D721Med (cell line): Measurements from ENCODE around the gene ERC2.

Experiments
- DNase-seq: peaks from one replicate; pipeline ENCODE4 v3.0.0; 2011; ENCODE audit warnings: low spot score; ENCODE audit not compliant: insufficient read length
- FAIRE-seq: peaks from 2 replicates; lab custom pipeline; 2011; peaks lifted over from hg19 to GRCh38; lab: Jason Lieb, UNC
- TF ChIP-seq, protein P1 (sequence below): IDR thresholded peaks from 2 replicates; pipeline ENCODE4 v1.5.1; 2012; ENCODE audit warnings: mild to moderate bottlenecking, control low read depth; ENCODE audit not compliant: insufficient read depth; ENCODE audit errors: missing control alignments

Gene ERC2

DNA sequence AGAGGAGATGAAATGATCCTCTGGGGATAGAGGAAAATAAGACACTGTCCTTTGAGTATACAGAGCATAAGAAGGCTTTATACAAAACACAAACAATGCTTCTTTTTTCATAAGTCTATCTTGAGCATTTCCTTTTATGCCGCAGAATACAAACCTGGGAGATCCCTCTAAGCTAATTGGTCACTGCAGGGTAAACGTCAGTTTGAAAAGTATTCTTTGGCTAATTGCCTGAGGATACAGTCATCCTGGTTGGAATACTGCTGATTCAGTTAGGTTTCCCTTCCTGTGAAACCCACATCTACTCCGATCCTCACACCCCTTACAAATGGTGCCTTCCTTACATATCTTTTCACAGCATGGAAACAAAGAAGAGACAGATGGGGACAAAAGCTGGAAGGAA lies 991.8 kb downstream of the ERC2 start:
- TF ChIP-seq, protein P1, sequence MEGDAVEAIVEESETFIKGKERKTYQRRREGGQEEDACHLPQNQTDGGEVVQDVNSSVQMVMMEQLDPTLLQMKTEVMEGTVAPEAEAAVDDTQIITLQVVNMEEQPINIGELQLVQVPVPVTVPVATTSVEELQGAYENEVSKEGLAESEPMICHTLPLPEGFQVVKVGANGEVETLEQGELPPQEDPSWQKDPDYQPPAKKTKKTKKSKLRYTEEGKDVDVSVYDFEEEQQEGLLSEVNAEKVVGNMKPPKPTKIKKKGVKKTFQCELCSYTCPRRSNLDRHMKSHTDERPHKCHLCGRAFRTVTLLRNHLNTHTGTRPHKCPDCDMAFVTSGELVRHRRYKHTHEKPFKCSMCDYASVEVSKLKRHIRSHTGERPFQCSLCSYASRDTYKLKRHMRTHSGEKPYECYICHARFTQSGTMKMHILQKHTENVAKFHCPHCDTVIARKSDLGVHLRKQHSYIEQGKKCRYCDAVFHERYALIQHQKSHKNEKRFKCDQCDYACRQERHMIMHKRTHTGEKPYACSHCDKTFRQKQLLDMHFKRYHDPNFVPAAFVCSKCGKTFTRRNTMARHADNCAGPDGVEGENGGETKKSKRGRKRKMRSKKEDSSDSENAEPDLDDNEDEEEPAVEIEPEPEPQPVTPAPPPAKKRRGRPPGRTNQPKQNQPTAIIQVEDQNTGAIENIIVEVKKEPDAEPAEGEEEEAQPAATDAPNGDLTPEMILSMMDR = no peak
- FAIRE-seq = no peak

DNA sequence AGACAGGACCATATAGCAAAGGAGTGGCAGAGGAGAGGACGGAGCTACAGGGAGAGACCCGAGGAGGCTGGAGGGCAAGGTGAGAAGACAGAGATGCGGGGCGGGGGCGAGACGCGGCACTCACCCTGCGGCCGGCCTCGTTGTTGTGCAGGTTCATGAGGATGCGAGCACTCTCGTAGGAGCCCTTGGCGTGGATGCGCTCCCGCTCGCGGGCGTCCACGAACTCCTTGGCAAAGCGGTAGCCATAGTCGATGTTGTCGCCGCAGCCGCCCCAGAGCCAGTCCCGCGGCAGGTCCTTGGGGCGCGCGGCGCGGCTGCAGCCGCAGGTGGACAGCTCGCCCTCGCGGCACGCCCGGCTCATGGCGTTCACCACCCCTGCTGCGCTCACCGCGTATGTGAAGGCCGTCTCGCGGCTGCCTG lies 994.0 kb downstream of the ERC2 start:
- TF ChIP-seq, protein P1 = no peak
- FAIRE-seq = no peak
- no peak for DNase-seq

More for the DNA sequence above, 991.8 kb downstream of the ERC2 start:
- no peak for DNase-seq

DNA sequence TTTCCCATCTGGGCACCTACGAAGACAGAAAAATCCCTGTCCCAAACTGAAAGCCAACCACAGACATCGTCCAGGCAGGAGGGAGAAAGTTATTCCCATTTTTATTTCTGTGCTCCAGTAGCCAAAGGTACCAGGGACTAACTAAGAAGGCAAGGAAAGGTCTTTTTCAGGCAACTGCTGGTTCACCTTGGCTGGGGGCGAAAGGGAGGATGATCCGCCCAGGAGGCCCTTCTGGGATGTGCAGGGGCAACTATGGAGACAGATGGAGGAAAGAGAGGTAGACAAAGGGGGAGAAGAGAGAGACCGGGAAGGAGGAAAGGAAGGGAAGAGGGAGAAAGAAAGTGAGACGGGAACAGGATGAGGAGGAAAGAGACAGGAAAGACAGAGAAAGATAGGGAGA lies 994.5 kb downstream of the ERC2 start:
- TF ChIP-seq, protein P1 = no peak
- no peak for DNase-seq
- FAIRE-seq = no peak

DNA sequence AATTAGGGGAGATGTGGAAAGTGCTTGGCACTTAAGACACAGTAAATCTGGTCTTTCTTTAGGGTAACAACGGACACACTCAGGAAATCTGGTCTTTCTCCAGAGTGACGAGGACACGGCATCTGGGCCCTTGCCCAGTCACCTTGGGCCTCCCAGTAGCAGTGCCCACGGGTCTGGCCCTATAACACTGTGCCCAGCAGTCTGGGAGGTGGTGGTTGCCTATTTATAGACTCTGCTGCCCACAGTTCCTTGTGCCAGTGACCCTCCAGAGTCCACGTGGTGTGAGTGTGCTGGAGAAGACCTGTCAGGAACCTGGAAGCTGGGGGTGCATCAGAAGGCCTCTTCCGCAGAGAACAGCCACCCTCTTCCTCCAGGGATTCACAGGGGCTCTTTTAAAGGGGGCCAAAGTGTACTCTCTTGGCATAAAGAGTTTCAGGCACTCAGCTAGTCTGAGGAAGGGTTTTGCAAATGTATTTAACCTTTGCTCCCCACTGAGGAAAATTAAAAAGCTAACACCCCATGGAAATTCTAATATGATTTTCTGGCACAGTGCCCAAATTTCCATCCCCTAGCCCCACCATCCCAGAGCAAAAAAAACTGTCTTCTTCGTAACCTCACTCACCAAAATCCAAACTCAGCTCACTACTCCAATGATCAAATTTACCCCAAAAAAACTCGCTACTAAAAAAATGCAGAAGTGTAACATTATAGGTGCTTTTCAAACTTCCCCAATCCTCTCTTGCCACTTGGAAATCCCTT lies 996.6 kb downstream of the ERC2 start:
- FAIRE-seq = no peak
- no peak for DNase-seq
- TF ChIP-seq, protein P1 = no peak

DNA sequence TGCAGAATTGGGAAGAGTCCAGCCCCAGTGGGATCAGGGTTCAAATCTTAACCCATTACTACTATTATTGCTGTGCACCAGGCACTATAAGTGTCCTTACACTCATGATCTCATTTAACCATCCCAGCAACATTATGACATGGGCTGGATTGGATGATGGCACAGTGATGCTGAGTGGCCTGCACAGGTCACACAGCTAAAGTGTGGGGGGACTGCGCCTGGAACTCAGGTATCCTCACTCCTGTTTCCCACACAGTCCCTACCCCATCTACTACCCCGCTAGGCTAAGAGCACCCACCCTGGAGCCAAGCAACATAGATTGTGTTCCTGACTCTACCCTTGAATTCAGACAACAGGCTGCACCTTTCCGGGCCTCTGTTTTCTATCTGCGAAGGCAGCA lies 997.2 kb downstream of the ERC2 start:
- DNase-seq = no peak
- TF ChIP-seq, protein P1 = no peak
- no peak for FAIRE-seq

DNA sequence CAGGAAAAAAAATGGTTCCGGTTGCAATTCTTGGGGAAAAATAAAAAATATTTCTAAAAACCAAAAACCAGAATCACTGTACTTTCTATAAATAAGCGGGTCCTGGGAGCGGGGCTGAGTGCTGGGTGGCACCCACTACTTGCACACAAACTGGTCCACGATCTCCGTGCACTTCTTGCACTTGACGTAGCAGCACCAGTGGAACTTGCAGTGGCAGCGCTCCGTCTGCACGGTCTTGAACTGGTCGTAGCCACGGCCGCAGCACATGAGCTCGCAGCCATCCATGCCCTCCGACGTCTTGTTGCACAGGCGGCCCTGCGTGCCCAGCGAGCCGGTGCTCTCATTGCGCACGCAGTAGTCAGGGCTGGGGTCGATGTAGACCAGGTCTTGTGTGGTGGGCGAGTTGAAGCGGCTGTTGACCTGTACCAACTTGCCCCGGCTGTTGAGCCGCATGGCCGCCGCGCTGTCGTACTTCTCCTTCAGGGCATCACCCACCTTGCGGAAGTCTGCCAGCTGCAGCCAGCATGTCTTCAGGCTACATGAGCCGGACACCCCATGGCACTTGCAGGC lies 998.2 kb downstream of the ERC2 start:
- FAIRE-seq = no peak
- no peak for DNase-seq
- TF ChIP-seq, protein P1 = no peak

DNA sequence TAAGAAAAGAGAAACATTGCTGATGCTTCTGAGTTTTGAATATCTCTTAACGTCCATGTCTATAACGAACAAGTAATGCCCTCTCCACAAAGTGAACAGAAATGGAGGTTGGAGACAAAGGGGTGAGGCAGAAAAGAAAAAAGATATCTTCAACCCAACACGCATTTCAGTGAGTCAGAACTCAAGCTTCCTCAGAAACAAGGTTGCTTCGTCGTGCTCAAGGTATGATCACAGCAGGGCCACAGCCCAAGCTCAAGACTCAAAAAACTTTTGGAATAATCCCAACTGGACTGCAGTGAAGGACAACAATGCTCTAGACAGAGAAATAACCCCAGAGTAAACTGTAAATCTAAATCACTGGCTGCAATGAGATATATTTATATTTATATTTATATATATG lies 1000.0 kb downstream of the ERC2 start:
- DNase-seq = no peak
- FAIRE-seq = no peak

More for the DNA sequence above, 1000.0 kb downstream of the ERC2 start:
- TF ChIP-seq, protein P1 = no peak
